HT-29 (cell line): ENCODE measurements around the gene CEP83. TPM values are rescaled to one million over a fixed set of nuclear protein-coding genes. Genes with fewer than 3 reads are reported as not detected.
"Not testable (repeated sequence)": the region's sequence is repeated elsewhere in the genome, so short reads cannot be mapped to it uniquely, and the experiment has no call there.

Experiments
- DNase-seq: peaks from one replicate; pipeline ENCODE4 v3.0.0-alpha.2; 2015; ENCODE audit warnings: low spot score
- total RNA-seq: library from RNA; depleted of rRNA; stranded (reverse); fragments of >200 nt; shearing (Covaris generic); gene quantifications from 2 replicates; pipeline ENCODE4 v1.2.3, GENCODE V29; 2014

CEP83 gene
- total RNA-seq, 1 experiment from 2014 or later, result 17.7 TPM

DNA sequence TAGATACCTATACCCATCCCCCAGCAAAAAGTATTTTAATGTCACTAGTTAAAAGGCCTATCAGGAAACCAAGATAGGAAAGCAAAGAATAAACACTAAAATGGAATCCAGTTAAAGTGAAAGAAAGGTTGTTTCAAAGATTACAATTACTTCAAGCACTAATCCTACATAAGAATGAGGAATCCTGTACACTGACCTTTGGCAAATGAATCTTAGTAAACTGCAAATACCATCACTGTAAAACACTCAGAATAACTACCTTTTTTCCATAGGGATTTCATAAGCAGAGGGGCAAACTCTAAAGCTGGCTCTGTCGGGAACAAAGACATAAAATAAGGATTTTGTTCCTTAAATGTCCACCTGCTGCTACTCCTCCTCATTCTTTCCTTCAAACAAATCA lies 25.9 kb downstream of the CEP83 start:
- no peak for DNase-seq

DNA sequence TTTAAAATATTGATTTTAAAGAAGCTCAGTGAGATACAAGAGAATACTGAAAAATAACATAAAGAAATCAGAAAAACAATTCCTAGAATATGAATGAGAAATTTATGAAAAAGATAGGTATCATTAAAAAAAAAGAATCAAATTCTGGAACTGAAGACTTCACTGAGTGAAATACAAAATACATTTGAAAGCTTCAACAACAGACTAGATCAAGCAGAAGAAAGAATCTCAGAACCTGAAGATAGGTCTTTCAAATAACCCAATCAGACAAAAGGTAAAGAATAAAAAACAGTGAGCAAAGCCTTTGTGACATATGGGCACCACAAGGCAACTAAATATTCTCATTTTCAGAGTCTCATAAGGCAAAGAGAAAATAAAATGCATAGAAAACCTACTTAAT lies 29.4 kb downstream of the CEP83 start:
- DNase-seq, result no peak

GRCh38 chr12:94429633-94430032 lies 30.0 kb downstream of the CEP83 start:
- no peak for DNase-seq

GRCh38 chr12:94429191-94429590 lies 30.5 kb downstream of the CEP83 start:
- no peak for DNase-seq

DNA sequence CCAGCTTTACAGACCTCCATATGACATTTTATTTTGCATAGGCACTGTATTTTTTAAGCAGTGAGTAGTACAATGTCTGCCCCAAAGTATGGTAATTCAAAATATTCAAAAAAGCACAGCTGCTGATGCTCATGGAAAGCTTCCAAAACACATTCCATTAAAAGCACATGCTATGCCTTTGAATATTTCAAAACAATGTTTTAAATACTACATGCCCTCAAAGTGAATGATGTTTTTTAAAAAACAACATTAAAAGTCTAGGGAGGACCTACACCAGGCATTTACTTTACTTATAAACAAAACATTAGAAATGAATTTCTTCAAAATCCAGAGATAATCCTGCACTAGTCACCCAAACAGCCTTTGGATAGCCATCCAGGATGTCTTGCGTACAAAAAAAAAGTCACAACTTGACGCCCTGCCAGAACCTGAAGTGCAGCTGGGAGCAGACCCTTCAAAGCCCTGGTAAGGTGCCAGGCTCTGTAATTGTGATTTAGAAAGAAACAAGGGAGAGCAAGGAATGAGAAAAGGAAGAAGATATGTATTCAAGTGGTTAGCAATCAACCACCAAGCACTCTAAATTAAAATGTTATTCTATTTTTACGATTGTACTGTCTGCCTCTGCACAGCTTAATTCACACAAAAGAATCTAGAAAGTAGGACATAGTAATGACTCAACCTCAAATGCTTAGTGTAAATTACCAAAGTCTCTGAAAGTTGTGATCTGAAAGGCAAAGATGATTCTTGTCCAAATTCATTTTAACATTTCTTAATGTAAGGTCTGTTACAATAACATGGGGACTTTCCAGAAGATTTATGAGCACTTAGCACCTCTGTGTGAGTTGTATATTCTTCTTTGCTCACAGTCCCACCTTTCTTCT lies 31.9 kb downstream of the CEP83 start:
- DNase-seq, result no peak

DNA sequence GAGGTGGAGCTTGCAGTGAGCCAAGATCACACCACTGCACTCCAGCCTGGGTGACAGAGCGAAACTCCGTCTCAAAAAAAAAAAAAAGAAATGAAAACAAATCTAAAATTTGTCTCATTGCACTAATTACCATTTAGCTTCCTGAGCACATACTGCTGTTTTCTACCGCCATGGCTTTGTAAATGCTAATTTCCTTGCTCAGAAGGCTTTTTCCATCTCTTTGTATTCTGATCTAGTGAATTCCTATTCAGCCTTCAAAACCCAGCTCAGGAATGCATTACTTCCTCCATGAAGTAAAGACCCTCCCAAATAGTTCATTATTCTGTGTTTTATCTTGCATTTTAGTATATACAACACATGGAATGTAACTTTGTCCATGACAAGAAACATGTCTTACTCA lies 33.6 kb downstream of the CEP83 start:
- no peak for DNase-seq

DNA sequence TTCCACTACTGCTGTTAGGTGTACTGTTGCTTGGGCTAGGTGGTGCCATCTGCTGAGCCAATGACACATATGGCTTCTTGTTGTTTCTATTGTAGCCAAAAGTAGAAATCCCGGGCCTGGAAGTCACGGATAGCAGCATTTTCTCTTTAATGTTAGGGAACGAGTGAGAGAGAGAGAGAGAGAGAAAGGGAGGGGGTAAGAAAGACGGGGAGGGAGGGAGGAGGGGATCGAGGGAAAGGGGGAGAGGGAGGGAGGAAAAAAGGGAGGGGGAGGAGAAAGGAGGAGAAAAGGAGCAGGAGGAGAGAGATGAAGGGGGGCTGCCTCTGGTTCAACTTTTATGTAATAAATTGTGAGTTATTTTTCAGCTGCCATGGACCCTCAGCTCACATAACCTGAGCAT lies 34.8 kb downstream of the CEP83 start:
- not testable (repeated sequence) for DNase-seq

DNA sequence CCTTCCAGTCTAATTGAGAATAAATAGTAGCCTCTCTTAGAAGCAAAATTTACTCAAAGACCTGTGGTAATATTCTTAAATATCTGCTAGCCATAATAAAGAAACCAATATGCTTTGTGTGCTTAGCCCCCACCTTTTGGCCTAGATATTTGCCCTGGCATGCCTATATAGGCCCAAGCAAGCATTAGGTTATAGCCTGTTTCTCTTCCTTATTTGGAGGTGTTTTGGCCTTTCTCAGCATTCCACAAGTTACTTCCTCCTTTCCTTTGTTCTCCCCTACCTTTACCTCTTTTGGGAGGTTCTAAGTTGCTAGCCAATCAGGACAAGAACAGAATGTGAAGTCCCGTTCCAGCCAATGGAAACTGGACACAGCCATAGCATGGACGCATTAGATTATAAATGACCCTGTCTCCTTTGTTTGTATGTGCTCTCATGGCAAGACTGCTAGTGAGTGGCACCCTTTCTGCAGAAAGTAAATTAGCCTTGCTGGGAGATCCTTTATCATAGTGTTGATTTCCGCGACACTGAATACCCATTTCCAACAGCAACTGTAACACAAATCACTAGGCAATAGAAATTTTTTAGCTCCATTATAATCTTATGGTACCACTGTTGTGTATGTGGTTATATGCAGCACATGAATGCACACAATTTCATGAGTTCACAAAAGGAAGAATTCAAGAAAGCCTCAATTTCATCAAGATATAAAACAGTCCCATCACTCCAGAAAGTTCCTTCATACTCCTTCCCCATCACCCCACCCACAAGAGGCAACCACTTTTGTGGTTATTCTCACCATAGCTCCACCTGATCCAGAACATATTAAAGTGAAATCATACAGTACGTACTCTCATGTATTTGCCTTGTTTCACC lies 37.6 kb downstream of the CEP83 start:
- no peak for DNase-seq

DNA sequence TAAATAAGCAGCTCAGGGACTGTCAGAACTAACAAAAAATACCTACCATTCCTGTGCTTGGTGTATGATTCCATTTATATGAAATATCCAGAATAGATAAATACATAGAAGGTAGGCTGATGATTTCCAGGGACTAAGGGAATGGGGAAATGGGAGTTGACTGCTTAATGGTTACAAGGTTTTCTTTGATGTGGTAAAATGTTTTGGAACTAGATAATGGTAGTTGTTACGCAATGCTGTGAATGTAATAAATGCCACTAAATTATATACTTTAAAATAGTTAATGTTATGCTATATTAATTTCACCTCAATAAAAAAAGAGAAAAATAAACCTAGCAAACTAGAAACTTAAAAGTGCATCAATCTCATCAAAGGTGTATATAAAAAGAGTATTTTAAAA lies 41.1 kb downstream of the CEP83 start:
- DNase-seq, result no peak

- no peak for DNase-seq
Observed at GRCh38 chr12:94416613-94417012, 43.1 kb downstream of the CEP83 start.

DNA sequence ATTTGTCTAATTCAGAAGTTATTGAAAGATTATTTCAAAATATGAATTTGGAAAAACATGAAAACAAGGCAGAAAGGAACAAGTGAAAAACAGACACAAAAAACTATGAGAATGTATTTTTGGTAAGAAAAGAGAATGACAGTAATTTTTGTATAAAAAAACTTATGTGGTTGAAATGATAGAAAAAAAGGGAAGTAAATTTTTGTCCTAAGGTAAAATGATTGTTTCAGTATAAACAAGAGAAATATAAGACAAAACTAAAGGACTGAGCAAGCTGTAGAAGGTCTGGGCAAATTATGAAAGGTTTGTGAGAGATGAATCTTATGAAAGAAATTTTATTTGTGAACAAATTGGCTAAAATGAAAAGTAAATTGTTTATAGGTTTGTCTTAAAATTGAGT lies 44.6 kb downstream of the CEP83 start:
- no peak for DNase-seq

GRCh38 chr12:94405413-94406116 lies 54.1 kb downstream of the CEP83 start:
- no peak for DNase-seq

DNA sequence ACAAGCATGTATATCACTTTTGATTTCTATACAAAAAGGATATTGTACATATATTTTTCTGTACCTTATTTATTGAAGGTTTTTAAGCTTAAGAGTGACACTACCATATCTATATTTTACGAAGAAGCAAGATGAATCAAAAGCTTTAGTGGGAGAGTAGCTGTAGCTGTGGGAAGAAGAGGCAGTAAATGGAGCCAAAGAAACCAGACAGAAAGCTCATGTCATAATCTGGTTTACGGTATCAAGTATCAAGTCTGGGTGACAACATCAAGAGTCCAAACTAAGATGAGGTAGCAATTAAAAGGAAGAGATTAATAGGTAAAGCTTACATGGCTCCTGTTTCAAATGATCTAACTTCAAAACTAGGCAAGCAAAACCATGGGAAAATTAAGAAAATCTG lies 54.8 kb downstream of the CEP83 start:
- DNase-seq, result no peak

- no peak for DNase-seq
Observed at GRCh38 chr12:94401326-94401725, 58.3 kb downstream of the CEP83 start.

GRCh38 chr12:94398685-94399084 lies 61.0 kb downstream of the CEP83 start:
- not testable (repeated sequence) for DNase-seq

DNA sequence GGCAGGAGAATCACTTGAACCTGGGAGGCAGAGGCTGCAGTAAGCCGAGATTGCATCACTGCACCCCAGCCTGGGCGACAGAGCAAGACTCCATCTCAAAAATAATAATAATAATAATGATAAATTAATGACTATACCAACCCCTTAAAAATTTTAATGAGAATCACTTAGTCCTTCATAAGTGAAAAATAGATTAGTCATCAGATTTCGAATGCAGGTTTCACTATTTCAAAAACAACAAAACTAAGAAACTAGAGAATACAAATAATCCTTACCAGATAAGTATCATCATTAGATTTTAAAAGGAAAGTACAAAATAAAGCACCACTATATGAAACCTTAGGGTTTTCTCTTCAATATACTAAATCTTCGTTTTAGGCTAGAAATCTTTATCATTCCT lies 62.3 kb downstream of the CEP83 start:
- DNase-seq, result no peak

- not testable (repeated sequence) for DNase-seq
Observed at GRCh38 chr12:94396014-94396413, 63.7 kb downstream of the CEP83 start.

GRCh38 chr12:94390130-94390485 lies 69.6 kb downstream of the CEP83 start:
- DNase-seq, result no peak

DNA sequence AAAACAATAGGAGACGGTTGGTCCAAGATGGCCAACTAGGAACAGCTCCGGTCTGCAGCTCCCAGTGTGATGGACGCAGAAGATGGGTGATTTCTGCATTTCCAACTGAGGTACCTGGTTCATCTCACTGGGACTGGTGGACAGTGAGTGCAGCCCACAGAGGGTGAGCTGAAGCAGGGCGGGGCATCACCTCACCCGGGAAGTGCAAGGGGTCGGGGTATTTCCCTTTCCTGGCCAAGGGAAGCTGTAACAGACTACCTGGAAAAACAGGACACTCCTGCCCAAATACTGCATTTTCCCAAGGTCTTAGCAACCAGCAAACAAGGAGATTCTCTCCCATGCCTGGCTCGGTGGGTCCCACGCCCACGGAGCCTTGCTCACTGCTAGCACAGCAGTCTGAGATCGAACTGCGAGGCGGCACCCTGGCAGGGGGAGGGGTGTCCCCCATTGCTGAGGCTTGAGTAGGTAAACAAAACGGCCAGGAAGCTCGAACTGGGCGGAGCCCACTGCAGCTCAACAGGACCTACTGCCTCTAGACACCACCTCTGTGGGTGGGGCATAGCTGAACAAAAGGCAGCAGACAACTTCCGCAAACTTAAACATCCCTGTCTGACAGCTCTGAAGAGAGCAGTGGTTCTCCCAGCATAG lies 70.1 kb downstream of the CEP83 start:
- peak; percentile 63 for DNase-seq

- DNase-seq, result no peak
Observed at GRCh38 chr12:94386422-94386821, 73.2 kb downstream of the CEP83 start.

GRCh38 chr12:94384030-94384429 lies 75.6 kb downstream of the CEP83 start:
- no peak for DNase-seq

GRCh38 chr12:94380507-94380906 lies 79.2 kb downstream of the CEP83 start:
- peak; percentile 4 for DNase-seq
